Activated CD4-positive, alpha-beta T cell treated with anti-CD3 and anti-CD28 coated beads, Interleukin-10, Interleukin-2, amounts not matched to agents 100 ng/mL and 50 ng/mL, durations not matched to agents 16 hours and 8 hours (primary cell): ENCODE results near the gene KRT16.
"Not testable (repeated sequence)": the region's sequence is repeated elsewhere in the genome, so short reads cannot be mapped to it uniquely, and the experiment has no call there.

Source experiments
- DNase-seq: peaks from one replicate; pipeline ENCODE4 v3.0.0-alpha.2; 2020

The KRT16 gene

DNA sequence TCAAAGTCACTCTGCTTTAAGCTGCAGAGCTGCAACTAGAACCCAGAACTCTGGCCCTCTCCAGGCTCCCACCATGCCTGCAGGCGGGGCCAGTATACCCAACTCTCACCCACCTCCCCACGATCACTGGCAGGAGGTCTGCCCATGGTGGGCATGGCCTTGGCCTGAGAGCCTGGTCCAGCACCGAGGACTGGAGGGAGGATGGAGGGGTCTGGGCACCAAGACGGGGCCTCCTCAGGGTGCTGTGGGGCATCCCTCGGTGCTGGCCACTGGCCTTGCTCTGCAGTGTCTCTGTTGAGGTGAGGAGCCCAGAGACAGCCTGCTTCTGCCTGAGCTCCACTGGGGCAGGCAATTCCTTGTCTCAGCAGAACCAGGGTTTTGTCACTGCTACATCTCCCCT is 1.5 kb upstream of the KRT16 start:
- DNase-seq: no peak

GRCh38 chr17:41613277-41614082 is 913 bp upstream of the KRT16 start:
- DNase-seq: no peak

DNA sequence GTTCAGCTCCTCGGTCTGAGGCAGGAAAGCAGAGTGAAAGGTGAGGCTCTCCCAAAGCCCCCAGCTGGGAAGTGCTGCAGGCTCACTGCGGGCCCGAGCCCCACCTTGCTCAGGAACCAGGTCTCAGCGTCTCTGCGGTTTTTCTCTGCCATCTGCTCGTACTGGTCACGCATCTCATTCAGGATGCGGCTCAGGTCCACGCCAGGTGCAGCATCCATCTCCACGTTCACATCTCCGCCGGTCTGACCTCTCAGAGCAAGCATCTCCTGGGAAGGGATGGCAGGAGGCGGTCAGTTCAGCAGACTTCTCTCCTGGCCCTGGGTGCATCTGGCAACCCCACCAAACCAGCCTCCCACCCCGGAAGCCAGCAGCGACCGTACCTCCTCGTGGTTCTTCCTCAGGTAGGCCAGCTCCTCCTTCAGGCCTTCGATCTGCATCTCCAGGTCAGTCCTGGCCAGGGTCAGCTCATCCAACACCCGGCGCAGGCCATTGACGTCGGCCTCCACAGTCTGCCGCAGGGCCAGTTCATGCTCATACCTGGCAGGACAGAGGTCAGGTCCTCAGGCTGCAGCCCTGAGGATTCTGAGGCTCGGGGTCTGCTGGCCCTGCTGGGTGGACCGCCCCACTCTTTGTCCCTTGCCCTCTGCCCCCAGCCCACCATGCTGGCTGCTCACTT is 1.5 kb downstream of the KRT16 start:
- DNase-seq: no peak

DNA sequence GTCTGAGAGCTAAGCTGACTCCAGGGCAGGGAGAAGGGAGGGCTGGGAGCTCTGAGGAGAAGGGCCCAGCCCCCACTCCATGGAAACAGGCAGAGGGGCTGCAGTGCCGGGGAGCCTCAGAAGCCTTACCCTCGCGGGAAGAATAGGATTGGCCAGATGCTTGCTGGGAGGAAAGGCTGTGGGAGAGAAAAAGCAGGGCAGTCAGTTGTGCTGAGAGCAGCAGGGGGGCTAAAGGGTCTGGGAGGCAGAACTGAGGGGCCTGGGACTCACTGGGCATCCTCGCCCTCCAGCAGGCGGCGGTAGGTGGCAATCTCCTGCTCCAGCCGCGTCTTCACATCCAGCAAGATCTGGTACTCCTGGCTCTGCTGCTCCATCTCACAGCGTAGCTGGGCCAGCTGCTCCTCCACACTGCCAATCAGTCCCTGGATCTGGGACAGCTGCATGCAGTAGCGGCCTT is 2.5 kb downstream of the KRT16 start:
- DNase-seq: not testable (repeated sequence)

GRCh38 chr17:41606930-41607329 is 5.6 kb downstream of the KRT16 start:
- DNase-seq: not testable (repeated sequence)

GRCh38 chr17:41602524-41602923 is 10.0 kb downstream of the KRT16 start:
- no peak for DNase-seq

- DNase-seq: no peak
Measured at GRCh38 chr17:41600318-41600717, 12.2 kb downstream of the KRT16 start.

DNA sequence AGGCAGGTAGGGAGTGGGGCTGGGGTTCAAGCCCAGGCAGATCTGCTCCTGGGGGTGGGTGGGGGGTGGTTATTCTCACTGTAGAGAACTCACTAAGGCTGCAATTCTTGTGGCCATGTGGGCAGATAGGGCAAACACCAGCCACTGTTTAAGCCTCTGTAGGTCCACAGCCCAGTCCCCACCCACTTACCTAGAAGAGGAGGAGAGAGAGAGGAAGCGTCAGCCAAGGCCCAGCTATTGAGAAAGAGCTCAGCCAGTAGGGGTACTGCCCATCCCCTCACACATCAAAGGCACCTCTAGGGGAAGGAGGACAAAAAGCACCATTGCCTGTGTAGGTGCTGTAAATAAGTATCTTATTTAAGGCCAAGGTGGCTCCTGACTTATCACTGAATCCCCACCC is 12.9 kb downstream of the KRT16 start:
- no peak for DNase-seq

- DNase-seq: no peak
Measured at GRCh38 chr17:41595585-41595984, 17.0 kb downstream of the KRT16 start.

- no peak for DNase-seq
Measured at GRCh38 chr17:41594363-41594915, 18.1 kb downstream of the KRT16 start.

DNA sequence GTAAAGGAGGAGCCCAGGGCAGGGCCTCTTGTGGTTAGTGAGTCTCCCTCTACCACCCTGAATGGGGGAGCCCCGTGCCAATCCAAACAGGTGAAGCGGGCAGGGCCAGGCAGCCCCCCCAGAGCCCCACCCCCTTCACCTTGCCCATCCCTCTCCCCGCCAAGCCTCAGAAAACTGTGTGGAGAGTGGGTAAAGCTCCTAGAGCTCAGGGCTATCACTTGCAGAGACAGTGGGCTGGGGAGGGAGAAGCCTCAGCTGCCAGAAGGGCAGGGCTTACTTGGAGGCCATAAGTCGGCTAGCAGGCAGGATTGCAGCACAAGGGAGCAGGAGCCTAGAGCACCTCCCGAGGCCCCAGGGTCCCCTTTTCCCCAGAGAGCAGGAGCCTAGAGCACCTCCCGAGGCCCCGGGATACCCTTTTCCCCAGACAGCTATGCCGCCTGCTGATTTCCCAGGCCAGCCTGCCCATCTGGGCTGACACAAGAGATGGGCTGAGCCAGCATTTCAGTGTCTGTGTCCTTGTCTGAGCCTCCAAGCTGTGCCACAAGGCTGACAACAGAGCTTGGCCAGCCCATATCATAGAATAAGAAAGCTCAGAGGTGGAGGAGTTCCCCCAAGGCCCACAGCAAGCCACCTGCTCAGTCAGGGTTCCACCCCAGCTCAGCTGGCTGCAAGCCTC is 19.1 kb downstream of the KRT16 start:
- DNase-seq: no peak

DNA sequence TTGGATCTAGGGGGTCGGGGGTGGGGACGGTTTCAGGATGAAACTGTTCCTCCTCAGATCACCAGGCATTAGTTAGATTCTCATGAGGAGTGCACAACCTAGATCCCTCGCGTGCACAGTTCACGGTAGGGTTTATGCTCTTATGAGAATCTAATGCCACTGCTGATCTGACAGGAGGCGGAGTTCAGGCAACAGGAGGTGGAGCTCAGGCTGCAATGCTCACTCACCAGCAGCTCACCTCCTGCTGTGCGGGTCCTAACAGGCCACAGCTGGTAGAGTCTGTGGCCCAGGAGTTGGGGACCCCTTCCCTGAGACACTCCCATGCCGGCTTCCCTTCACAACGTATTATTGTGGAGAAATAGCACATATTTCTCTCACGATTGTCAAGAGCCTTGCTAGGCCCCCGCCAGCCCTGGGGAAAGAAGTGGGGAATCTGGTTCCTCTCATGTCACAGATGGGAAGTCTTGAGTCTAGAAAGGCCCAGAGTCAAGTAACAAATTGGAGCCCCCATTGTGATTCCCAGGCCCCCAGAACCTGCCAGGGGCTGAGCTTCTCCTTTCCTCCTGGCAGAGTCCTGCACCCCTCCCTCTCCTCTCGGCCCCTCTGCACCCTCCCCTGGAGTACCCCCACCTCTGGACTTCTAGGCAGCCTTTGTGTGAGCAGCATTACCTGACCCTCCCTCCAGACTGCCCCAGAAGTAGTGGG is 19.8 kb downstream of the KRT16 start:
- no peak for DNase-seq

DNA sequence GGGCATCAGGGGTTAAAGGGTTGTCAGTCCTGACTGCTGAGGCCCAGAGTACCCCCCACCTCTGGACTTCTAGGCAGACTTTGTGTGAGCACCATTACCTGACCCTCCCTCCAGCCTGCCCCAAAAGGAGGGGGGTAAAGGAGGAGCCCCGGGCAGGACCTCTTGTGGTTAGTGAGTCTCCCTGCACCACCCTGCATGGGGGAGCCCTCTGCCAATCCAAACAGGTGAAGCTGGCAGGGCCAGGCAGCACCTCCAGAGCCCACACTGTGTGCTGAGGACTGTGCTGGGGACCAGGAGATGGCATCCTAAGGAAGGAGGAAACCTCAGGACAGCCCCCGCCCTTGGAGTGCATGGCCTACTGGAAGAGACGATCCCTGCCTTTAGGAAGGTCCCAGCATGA is 23.3 kb downstream of the KRT16 start:
- no peak for DNase-seq

DNA sequence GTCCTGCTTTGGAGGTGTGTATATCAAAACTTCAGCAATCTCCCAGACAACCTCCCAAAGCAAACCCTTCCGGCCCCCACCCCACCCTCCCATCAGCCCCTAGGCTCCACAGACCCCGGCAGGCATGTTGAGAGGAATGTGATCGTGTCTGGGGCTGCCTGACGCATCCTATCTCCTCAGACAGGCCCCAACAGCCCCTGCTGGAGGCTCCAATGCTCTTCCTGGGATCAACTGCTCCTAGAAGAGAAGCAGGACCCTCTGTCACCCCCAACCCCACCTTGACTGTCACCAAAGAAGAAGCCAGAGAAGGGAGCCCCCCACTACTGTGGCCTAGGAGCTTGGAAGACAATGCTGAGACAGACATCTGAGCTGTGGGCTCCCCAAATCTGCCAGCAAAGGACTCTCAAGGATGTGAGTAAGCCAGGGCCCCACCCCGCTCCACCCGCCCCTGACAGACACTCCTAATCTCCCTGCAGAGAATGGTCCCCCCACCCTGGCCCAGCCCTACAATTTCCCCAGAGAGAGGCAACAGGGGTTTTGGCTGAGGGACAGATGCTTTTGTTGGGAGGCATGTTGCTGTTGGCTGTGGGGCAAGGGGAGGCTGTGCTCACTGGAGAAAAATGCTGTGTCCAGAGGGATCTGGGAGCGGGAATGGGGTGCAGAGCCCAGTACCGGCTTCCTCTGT is 24.3 kb downstream of the KRT16 start:
- no peak for DNase-seq

- DNase-seq: no peak
Measured at GRCh38 chr17:41586863-41587495, 25.6 kb downstream of the KRT16 start, which contains the start of gene KRT14. Gene KRT14 (minus strand): TSS chr17:41586895. CDS start chr17:41586834, 61 bp downstream.

DNA sequence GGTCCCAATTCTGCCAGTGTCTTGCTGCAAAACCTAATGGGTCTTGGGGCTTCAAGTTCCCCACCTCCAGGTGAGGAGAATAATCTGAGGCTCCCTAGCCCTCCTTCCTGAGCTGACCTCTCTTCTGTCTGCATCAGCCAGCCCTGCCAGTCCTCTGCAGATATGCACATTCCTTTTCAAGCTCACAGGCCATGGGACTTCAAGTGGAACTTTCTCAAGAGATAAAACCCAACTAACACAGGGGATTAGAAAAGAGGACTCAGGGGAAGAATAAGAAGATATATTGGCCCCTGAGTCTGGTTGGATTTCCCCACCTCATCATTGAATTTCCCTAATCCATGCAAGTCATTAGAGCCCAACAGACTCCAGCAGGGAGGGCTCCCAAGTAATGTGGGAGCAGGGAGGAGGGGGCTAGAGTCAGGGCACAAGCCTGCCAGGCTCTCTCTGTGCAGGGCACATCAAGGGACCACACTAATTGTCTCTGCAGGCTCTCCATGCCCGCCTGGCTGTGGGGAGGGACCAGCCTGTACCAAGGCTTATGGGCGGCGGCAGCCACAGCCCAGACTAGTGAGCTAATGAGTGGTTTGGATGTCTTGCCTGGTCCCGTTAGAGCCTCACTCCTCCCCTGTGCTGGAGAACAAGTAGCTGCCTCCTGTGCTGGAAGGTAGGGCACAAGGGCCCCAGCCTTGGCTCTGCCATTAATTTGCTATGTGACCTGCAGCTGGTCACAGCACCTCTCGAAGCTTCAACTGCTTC is 27.1 kb downstream of the KRT16 start:
- DNase-seq: no peak

- DNase-seq: not testable (repeated sequence)
Measured at GRCh38 chr17:41584331-41584927, 28.1 kb downstream of the KRT16 start.

DNA sequence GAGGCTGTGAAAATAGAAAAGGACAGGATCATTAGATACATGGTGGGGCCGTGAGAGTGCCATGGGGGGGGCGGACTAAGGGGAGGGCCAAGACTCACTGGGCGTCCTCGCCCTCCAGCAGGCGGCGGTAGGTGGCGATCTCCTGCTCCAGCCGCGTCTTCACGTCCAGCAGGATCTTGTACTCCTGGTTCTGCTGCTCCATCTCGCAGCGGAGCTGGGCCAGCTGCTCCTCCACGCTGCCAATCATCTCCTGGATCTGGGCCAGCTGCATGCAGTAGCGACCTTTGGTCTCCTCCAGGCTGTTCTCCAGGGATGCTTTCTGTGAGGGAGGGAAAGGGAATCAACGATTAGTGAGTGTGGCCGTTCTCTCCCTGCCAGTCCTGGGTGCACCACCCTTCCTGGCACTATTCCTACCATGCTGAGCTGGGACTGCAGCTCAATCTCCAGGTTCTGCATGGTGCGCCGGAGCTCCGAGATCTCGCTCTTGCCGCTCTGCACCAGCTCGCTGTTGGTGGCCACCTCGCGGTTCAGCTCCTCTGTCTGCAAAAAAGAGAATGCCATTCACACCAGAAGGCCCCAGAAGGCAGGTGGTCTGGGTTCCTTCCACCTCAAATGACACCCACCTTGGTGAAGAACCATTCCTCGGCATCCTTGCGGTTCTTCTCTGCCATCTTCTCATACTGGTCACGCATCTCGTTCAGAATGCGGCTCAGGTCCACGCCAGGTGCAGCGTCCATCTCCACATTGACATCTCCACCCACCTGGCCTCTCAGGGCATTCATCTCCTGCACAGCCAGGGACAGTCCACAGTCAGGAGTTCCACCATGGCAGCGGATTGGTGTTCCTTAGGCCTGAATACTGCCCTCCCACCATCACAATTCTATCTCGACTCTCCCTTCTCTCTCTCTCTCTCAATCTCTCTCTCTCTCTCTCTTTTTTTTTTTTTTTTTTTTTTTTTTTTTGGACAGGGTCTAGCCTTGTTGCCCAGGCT is 29.1 kb downstream of the KRT16 start:
- no peak for DNase-seq
